Aorta (tissue), 5 donors: ENCODE results near the gene TRPM3. TPM values are rescaled to one million over a fixed set of nuclear protein-coding genes. Genes with fewer than 3 reads are reported as not detected.
A peak's percentile ranks its signal among the peaks of the same experiment; 100 is the strongest.

Experiments
- ATAC-seq: fragments of 200-7000 bp; cut with Tn5 transposase; one replicate; pipeline ENCODE4 v1.9.1; 2022; ENCODE audit warnings: moderate library complexity; ENCODE audit not compliant: low FRiP score
- DNase-seq, 2 donors: peaks; one replicate each; pipeline ENCODE4 v3.0.0-alpha.2; 2020
- H3K27ac ChIP-seq, 2 donors: one replicate each; pipeline ENCODE4 v1.5.1; 2013; ENCODE audit warnings: low read length in 2 of 2, mild to moderate bottlenecking in 2 of 2, moderate library complexity in 2 of 2, control low read depth in 1 of 2, inconsistent platforms in 1 of 2, low read depth in 1 of 2
- H3K27me3 ChIP-seq, 2 donors: one replicate each; pipeline ENCODE4 v1.6.1; 2013; ENCODE audit warnings: control low read depth in 1 of 2, low read length in 1 of 2, mild to moderate bottlenecking in 1 of 2, moderate library complexity in 1 of 2; ENCODE audit not compliant: insufficient read depth in 2 of 2, control insufficient read depth in 1 of 2
- H3K36me3 ChIP-seq, 2 donors: one replicate each; pipeline ENCODE4 v1.6.1; 2013; ENCODE audit warnings: control low read depth in 1 of 2, low read length in 1 of 2, mild to moderate bottlenecking in 1 of 2; ENCODE audit not compliant: insufficient read depth in 2 of 2, control insufficient read depth in 1 of 2
- H3K4me1 ChIP-seq, 2 donors: one replicate each; pipeline ENCODE4 v1.6.1; 2013; ENCODE audit warnings: low read length in 2 of 2, control low read depth in 1 of 2, mild to moderate bottlenecking in 1 of 2, moderate library complexity in 1 of 2; ENCODE audit not compliant: insufficient read depth in 2 of 2, control insufficient read depth in 1 of 2
- H3K4me3 ChIP-seq, 2 donors: one replicate each; pipeline ENCODE4 v1.5.1; 2013; ENCODE audit warnings: low read length in 2 of 2, control low read depth in 1 of 2, mild to moderate bottlenecking in 1 of 2
- H3K9me3 ChIP-seq: one replicate; pipeline ENCODE4 v1.6.1; 2013; ENCODE audit warnings: mild to moderate bottlenecking, low read length; ENCODE audit not compliant: control insufficient read depth
- WGBS, 2 donors: extraction: QIAGEN DNeasy Blood & Tissue Kit; methylation state at CpG; one replicate each; pipeline ENCODE4 v1.1.7; 2013; 5-methylcytosine and 5-hydroxymethylcytosine counted together
- intact Hi-C, 2 donors: fragments of 100-400 bp; cut with DNase I; formaldehyde crosslinking; loops; one replicate each; pipeline versions ENCODE4 v1.14.2 to v1.15.0; 2022
- polyA plus RNA-seq, 2 donors: library from polyadenylated mRNA; stranded (reverse); fragments of 200-250 nt; gene quantifications; one replicate each; pipeline ENCODE4 v1.2.3, GENCODE V29; 2013
- total RNA-seq, 2 donors: library from RNA; stranded (reverse); fragmentation: NEBNext Ultra II Directional; extraction: Animal tissue kit (Norgen Biotek cat#: 25700); gene quantifications; one replicate each; pipeline ENCODE4 v1.2.1, GENCODE V29; 2021
- donor health status: healthy with polysubstance abuse.
- donor health status: Bipolar disorder and iron deficiency.
- donor health status: DM: no; HTN: no; CAD: no.
- donor health status: DM: no; HTN: no; CAD: no.
- donor health status: DM: yes; HTN: yes; CAD: no.

TRPM3 gene
- total and polyA plus RNA-seq, 4 donors: 0.13 to 5.7 (median 1.7) TPM

DNA sequence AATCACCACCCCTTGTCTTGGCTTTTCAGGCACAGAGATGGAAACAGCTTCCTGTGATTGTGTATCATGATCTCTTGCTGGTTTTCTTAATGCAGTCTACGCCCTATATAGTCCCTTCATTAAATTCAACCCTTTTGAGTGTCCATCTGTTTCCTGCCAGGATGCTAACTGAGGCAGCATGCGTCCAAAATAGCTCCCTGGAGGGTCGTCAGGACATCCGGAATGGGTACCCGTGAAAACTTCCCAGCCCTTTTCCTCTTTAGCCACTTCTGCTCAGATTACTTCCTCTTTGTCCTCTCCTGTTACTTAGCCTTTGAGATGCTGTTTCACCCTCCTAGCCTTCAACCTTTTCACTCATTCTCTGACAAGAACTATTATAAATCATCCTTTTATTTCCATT is 627.2 kb downstream of the TRPM3 start:
- 87 to 94% methylated on average over 5 of the region's 5 CpGs for WGBS, 2 donors
- Histone ChIP-seq H3K27me3 (no peaks in the 10 kb centered on the region), H3K36me3 (no peaks in the 10 kb centered on the region), H3K27ac (no peak overlapping the region), H3K4me3 (no peak overlapping the region), H3K9me3 (no peaks in the 10 kb centered on the region), H3K4me1 (no peaks in the 10 kb centered on the region)
- intact Hi-C loops: no loop called here
- ATAC-seq: no peak
- DNase-seq: no peak

- H3K27ac ChIP-seq: peak overlapping the region; percentile 2 to 12
- no peaks in the 10 kb centered on the region for H3K27me3 ChIP-seq
- WGBS, 2 donors: 30 to 33% methylated on average over 9 of the region's 9 CpGs
- H3K9me3 ChIP-seq: no peaks in the 10 kb centered on the region
- ATAC-seq (peak; percentile 28), DNase-seq (no peak)
- peaks cover 0 to 3% of the 10 kb centered on the region in 2 donors for H3K4me1 ChIP-seq
- intact Hi-C loops: no loop called here
- H3K4me3 ChIP-seq: no peak overlapping the region
- H3K36me3 ChIP-seq: no peaks in the 10 kb centered on the region
Measured at GRCh38 chr9:70493029-70493428, 628.4 kb downstream of the TRPM3 start.

DNA sequence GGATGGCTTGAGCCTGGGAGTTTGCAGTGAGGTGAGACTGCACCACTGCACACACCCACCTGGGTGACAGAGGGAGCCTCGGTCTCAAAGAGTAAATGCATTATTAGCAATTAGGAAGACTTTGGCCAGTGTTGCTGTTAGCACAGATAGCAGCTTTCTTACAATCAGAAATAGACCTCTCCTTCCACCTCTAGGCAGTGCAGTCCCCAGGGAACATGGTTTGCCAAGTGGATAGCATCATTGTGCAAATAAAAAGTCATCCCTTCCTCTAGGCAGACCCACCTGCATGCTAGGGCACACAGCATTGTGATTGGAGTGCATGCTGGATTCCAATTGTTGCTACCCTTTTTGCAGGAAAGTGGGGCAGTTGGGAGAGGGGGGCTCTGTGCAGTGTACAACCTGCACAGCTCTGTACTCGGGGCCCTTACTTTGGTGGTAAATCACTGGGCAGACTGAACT is 629.1 kb downstream of the TRPM3 start:
- Histone ChIP-seq H3K4me3 (no peak overlapping the region), H3K4me1 (peaks cover 0 to 3% of the 10 kb centered on the region in 2 donors), H3K27ac (peak overlapping the region in 1 of 2 donors; percentile 12), H3K9me3 (no peaks in the 10 kb centered on the region), H3K27me3 (no peaks in the 10 kb centered on the region), H3K36me3 (no peaks in the 10 kb centered on the region)
- 55% methylated on average over 2 of the region's 2 CpGs for WGBS, 2 donors
- no peak for DNase-seq
- peak; percentile 5 for ATAC-seq
- intact Hi-C loops: no loop called here

DNA sequence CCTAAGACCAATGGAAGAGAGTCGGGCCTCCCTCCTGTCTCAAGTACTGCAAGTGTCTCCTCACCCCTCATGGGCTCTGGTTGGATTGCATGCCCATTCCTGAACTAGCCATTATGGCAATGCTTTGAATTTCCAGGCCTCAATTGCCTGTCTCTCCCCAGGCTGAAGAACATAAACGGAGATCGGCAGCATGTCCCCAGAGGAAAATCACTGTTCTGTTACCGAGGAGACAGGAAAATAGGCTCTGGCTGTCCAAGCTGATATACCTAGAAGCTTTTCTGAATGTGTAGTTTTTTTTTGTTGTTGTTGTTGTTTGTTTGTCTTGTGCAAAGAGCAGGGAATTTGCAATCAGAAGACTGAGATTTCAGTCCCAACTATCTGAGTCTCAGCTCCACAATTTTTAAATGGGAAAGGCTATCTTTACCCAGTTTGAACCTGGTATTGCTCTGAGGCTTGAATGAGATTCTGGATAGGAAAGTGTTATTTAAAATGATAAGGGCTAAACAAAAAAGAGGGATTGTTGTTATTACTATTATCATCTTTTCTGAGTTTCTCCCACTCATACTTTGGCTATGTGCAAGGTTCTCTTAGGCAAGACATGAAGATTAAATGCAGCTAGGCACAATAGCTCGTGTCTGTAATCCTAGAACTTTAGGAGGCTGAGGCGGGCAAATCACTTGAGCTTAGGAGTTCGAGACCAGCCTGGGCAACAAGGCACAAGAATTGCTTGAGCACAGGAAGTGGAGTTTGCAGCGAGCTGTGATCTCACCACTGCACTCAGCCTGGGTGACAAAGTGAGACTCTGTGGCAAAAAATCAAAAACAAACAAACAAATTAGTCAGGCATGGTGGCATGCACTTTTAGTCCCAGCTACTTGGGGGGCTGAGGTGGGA is 629.7 kb downstream of the TRPM3 start:
- intact Hi-C loops: no loop called here
- Histone ChIP-seq H3K9me3 (no peaks in the 10 kb centered on the region), H3K4me1 (peaks cover 0 to 3% of the 10 kb centered on the region in 2 donors), H3K4me3 (no peak overlapping the region), H3K36me3 (no peaks in the 10 kb centered on the region), H3K27ac (no peak overlapping the region), H3K27me3 (no peaks in the 10 kb centered on the region)
- DNase-seq: no peak
- 72 to 86% methylated on average over 8 of the region's 8 CpGs for WGBS, 2 donors
- ATAC-seq: no peak

DNA sequence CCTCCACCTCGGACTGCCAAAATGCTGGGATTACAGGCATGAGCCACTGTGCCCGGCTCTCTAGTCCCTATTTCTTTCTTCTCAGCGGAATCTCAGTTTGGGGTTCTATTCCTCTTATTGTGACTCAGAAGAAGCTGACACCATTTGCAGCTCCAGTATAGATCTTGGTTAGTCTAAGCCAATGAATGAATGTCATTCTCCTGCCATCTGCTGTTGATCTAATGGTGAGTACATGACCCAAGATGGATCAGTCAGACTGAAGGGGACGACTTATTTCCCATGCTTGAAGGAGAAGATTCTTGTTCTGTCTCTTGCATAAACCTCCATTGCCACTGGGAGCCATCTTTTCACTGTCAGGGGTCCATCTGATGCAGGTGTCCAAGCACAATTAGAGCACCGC is 630.9 kb downstream of the TRPM3 start:
- Histone ChIP-seq H3K4me3 (no peak overlapping the region), H3K36me3 (no peaks in the 10 kb centered on the region), H3K27ac (no peak overlapping the region), H3K27me3 (no peaks in the 10 kb centered on the region), H3K4me1 (peaks cover 0 to 3% of the 10 kb centered on the region in 2 donors), H3K9me3 (no peaks in the 10 kb centered on the region)
- ATAC-seq (no peak), DNase-seq (no peak)
- WGBS, 2 donors: 85 to 98% methylated on average over 5 of the region's 5 CpGs
- intact Hi-C loops: no loop called here

DNA sequence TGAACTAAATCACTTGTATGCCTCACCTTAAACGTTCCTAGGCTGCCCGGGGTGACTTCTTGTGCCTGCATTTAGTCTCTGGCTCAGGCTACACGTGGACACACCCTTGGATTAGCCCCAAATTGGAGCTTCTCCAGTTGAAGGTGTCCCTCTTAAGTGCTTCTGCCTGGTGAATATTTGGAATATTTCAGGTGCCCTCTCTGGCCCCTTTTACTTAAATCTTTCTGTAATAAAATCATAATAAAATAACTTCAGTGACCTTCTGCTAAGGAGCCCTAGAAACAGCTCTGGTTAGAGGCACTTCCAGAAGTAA is 632.7 kb downstream of the TRPM3 start:
- ATAC-seq: no peak
- Histone ChIP-seq H3K9me3 (no peaks in the 10 kb centered on the region), H3K4me1 (peaks cover 6% of the 10 kb centered on the region in 2 donors), H3K27ac (peak overlapping the region in 1 of 2 donors; percentile 17), H3K27me3 (no peaks in the 10 kb centered on the region), H3K36me3 (no peaks in the 10 kb centered on the region), H3K4me3 (no peak overlapping the region)
- DNase-seq: no peak
- 5 to 11% methylated on average over 3 of the region's 3 CpGs for WGBS, 2 donors
- intact Hi-C loops: no loop called here

GRCh38 chr9:70488098-70488792 is 633.2 kb downstream of the TRPM3 start:
- Histone ChIP-seq H3K4me1 (peaks cover 6 to 8% of the 10 kb centered on the region in 2 donors), H3K36me3 (no peaks in the 10 kb centered on the region), H3K9me3 (no peaks in the 10 kb centered on the region), H3K27me3 (no peaks in the 10 kb centered on the region), H3K27ac (peak overlapping the region in 1 of 2 donors; percentile 17), H3K4me3 (no peak overlapping the region)
- DNase-seq (no peak), ATAC-seq (no peak)
- intact Hi-C loops: no loop called here
- WGBS, 2 donors: 93 to 95% methylated on average over 6 of the region's 6 CpGs

- H3K36me3 ChIP-seq: no peaks in the 10 kb centered on the region
- no peak overlapping the region for H3K4me3 ChIP-seq
- intact Hi-C loops: no loop called here
- no peaks in the 10 kb centered on the region for H3K9me3 ChIP-seq
- DNase-seq (no peak), ATAC-seq (no peak)
- 80 to 81% methylated on average over 3 of the region's 3 CpGs for whole genome bisulfite sequencing, 2 donors
- no peak overlapping the region for H3K27ac ChIP-seq
- peaks cover 6 to 16% of the 10 kb centered on the region in 2 donors for H3K4me1 ChIP-seq
- H3K27me3 ChIP-seq: no peaks in the 10 kb centered on the region
Measured at GRCh38 chr9:70486127-70486526, 635.3 kb downstream of the TRPM3 start.
